RWPE1 (cell line): Measurements from ENCODE around the gene FILIP1L.

Experiments
- CTCF ChIA-PET: fragments of 350-600 bp; sonication (Branson Sonifier 250); formaldehyde crosslinking; extraction: SDS; loops from one replicate; lab custom pipeline; 2021; lab: Yijun Ruan, JAX
- POLR2A ChIA-PET: fragments of 400-600 bp; formaldehyde crosslinking; extraction: SDS; loops from one replicate; lab custom pipeline; 2020; ENCODE audit warnings: antibody characterized with exemption; ENCODE audit not compliant: low non-redundant PET; lab: Yijun Ruan, JAX
- DNase-seq: peaks from one replicate; pipeline ENCODE4 v3.0.0; 2012; ENCODE audit warnings: low spot score
- H3K27ac ChIP-seq: fragments of 450-650 bp; 2 replicates; pipeline ENCODE4 v1.5.1; 2017
- CTCF ChIP-seq: fragments of 450-650 bp; conservative IDR thresholded peaks from 2 replicates; pipeline ENCODE4 v1.5.1; 2017; ENCODE audit warnings: low read depth, mild to moderate bottlenecking

Gene FILIP1L

GRCh38 chr3:99809565-99809964, 304.7 kb downstream of the FILIP1L start:
- TF ChIP-seq CTCF = no peak
- CTCF ChIA-PET = no interaction called here
- H3K27ac ChIP-seq = no peak overlapping the region
- no peak for DNase-seq
- POLR2A ChIA-PET = no interaction called here

- ChIA-PET POLR2A (no interaction called here), CTCF (interaction anchor here (1.0 to 1.4 kb wide), 4 partner anchors 9 to 23 kb away, joined by 3 to 5 read pairs (median 4); partner anchors contain the start of gene CMSS1)
- peak; percentile 85 for TF ChIP-seq CTCF
- no peak overlapping the region for H3K27ac ChIP-seq
- DNase-seq = peak; percentile 43
These were observed 306.0 kb downstream of the FILIP1L start for GRCh38 chr3:99808163-99808794.

GRCh38 chr3:99805160-99805559, 309.1 kb downstream of the FILIP1L start:
- ChIA-PET POLR2A (no interaction called here), CTCF (no interaction called here)
- no peak for TF ChIP-seq CTCF
- no peak for DNase-seq
- no peak overlapping the region for H3K27ac ChIP-seq

GRCh38 chr3:99803297-99803696, 311.0 kb downstream of the FILIP1L start:
- DNase-seq = no peak
- ChIA-PET CTCF (no interaction called here), POLR2A (no interaction called here)
- no peak for TF ChIP-seq CTCF
- no peak overlapping the region for H3K27ac ChIP-seq

GRCh38 chr3:99799422-99799821, 314.9 kb downstream of the FILIP1L start:
- no peak for TF ChIP-seq CTCF
- no peak overlapping the region for H3K27ac ChIP-seq
- ChIA-PET CTCF (interaction anchor here (1.3 kb wide), 1 partner anchor 9 kb away, joined by 4 read pairs; no protein-coding TSS in a partner anchor), POLR2A (no interaction called here)
- DNase-seq = no peak

GRCh38 chr3:99795573-99795972, 318.7 kb downstream of the FILIP1L start:
- no peak for DNase-seq
- ChIA-PET POLR2A (no interaction called here), CTCF (interaction anchor here (0.6 kb wide), 1 partner anchor 330 kb away, joined by 3 read pairs; no protein-coding TSS in a partner anchor)
- no peak for TF ChIP-seq CTCF
- no peak overlapping the region for H3K27ac ChIP-seq
